Ishikawa (cell line): Measurements from ENCODE around the gene TMEM126A.

Source experiments
- CEBPB ChIP-seq: IDR thresholded peaks from 2 replicates; pipeline ENCODE4 v1.6.1; 2012
- CREB1 ChIP-seq: IDR thresholded peaks from 2 replicates; pipeline ENCODE4 v1.6.1; 2012; ENCODE audit warnings: low read depth
- EGR1 ChIP-seq: IDR thresholded peaks from 2 replicates; pipeline ENCODE4 v1.6.1; 2012
- EP300 ChIP-seq: IDR thresholded peaks from 2 replicates; pipeline ENCODE4 v1.6.1; 2012; ENCODE audit warnings: borderline replicate concordance
- FOXM1 ChIP-seq: IDR thresholded peaks from 2 replicates; pipeline ENCODE4 v1.6.1; 2012; ENCODE audit warnings: low read depth, borderline replicate concordance
- NFIC ChIP-seq: IDR thresholded peaks from 2 replicates; pipeline ENCODE4 v1.6.1; 2012
- RAD21 ChIP-seq: IDR thresholded peaks from 2 replicates; pipeline ENCODE4 v1.6.1; 2012; ENCODE audit warnings: low read depth
- REST ChIP-seq: IDR thresholded peaks from 2 replicates; pipeline ENCODE4 v1.6.1; 2012; ENCODE audit warnings: low read depth, mild to moderate bottlenecking
- TAF1 ChIP-seq: IDR thresholded peaks from 2 replicates; pipeline ENCODE4 v1.6.1; 2012; ENCODE audit warnings: low read depth, mild to moderate bottlenecking
- TCF12 ChIP-seq: IDR thresholded peaks from 2 replicates; pipeline ENCODE4 v1.6.1; 2012; ENCODE audit warnings: low read depth
- TEAD4 ChIP-seq: IDR thresholded peaks from 2 replicates; pipeline ENCODE4 v1.6.1; 2012
- YY1 ChIP-seq: IDR thresholded peaks from 2 replicates; pipeline ENCODE4 v1.6.1; 2012; ENCODE audit warnings: low read depth
- ZBTB7A ChIP-seq: IDR thresholded peaks from 2 replicates; pipeline ENCODE4 v1.6.1; 2012; ENCODE audit warnings: low read depth
- TF ChIP-seq, protein P1 (sequence below): IDR thresholded peaks from 2 replicates; pipeline ENCODE4 v1.6.1; 2012
- TF ChIP-seq, protein P2 (sequence below): IDR thresholded peaks from 2 replicates; pipeline ENCODE4 v1.6.1; 2012

TMEM126A gene

GRCh38 chr11:85647604-85648299 lies at the start of gene TMEM126A:
TMEM126A (plus strand) TSS chr11:85647967; CDS start chr11:85650256, 2,289 bp downstream.
- TF ChIP-seq EP300 = no peak
- TF ChIP-seq NFIC = peak; percentile 17; the same call in 1 of the 2 replicates
- TF ChIP-seq TCF12 = peak; percentile 71
- TF ChIP-seq TAF1 = peak; percentile 89
- TF ChIP-seq, protein P1, sequence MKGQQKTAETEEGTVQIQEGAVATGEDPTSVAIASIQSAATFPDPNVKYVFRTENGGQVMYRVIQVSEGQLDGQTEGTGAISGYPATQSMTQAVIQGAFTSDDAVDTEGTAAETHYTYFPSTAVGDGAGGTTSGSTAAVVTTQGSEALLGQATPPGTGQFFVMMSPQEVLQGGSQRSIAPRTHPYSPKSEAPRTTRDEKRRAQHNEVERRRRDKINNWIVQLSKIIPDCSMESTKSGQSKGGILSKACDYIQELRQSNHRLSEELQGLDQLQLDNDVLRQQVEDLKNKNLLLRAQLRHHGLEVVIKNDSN = peak; percentile 78
- TF ChIP-seq FOXM1 = no peak
- TF ChIP-seq, protein P2, sequence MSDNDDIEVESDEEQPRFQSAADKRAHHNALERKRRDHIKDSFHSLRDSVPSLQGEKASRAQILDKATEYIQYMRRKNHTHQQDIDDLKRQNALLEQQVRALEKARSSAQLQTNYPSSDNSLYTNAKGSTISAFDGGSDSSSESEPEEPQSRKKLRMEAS = peak; percentile 79
- peak; percentile 95 for TF ChIP-seq YY1
- TF ChIP-seq CEBPB = no peak
- peak; percentile 80 for TF ChIP-seq EGR1
- peak; percentile 78 for TF ChIP-seq CREB1

- TF ChIP-seq FOXM1 = no peak
- TF ChIP-seq, protein P1 = no peak
- TF ChIP-seq CREB1 = no peak
- TF ChIP-seq, protein P2 = no peak
- TF ChIP-seq REST = no peak
- no peak for TF ChIP-seq TAF1
- TF ChIP-seq EP300 = no peak
- TF ChIP-seq CEBPB = no peak
- TF ChIP-seq YY1 = no peak
- no peak for TF ChIP-seq TCF12
- no peak for TF ChIP-seq ZBTB7A
- no peak for TF ChIP-seq EGR1
- TF ChIP-seq NFIC = no peak
- no peak for TF ChIP-seq TEAD4
These were observed 48.7 kb upstream of the TMEM126A start for GRCh38 chr11:85599083-85599482.

- TF ChIP-seq ZBTB7A = no peak
- TF ChIP-seq EGR1 = no peak
- TF ChIP-seq CEBPB = peak; percentile 58; the same call in 1 of the 2 replicates
- TF ChIP-seq CREB1 = no peak
- no peak for TF ChIP-seq RAD21
These were observed 45.1 kb upstream of the TMEM126A start for GRCh38 chr11:85602526-85603213.

GRCh38 chr11:85603220-85603619 lies 44.5 kb upstream of the TMEM126A start:
- TF ChIP-seq EP300 (no peak), TEAD4 (no peak), TAF1 (no peak), REST (no peak), CEBPB (no peak), TCF12 (no peak), RAD21 (no peak), ZBTB7A (no peak), FOXM1 (no peak), CREB1 (no peak), NFIC (no peak), EGR1 (no peak), YY1 (no peak)
- TF ChIP-seq, protein P1 = no peak
- TF ChIP-seq, protein P2 = no peak

DNA sequence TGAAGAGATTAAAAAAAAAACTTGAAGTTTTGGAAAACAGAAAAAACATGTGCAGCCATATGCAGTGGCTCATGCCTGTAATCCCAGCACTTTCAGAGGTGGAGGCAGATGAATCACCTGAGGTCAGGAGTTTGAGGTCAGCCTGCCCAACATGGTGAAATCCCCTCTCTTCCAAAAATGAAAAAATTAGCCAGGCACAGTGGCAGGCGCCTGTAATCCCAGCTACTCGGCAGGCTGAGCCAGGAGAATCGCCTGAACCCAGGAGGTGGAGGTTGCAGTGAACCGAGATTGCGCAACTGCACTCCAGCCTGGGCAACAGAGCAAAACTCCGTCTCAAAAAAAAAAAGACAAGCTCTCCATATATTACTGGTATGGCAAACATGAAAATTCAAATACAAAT lies 28.3 kb upstream of the TMEM126A start:
- TF ChIP-seq FOXM1 (no peak), EP300 (no peak), ZBTB7A (no peak), TEAD4 (no peak), CEBPB (peak; percentile 92), YY1 (no peak)
- TF ChIP-seq, protein P2 = no peak
